Mesothelial cell of epicardium (in vitro differentiated cells): Measurements from ENCODE around the gene SLC9A5. TPM values are rescaled to one million over a fixed set of nuclear protein-coding genes. Genes with fewer than 3 reads are reported as not detected.

ENCODE experiments used
- DNase-seq, 2 experiments: peaks; one replicate each; pipeline ENCODE4 v3.0.0; 2021; ENCODE audit warnings: low spot score in 2 of 2; ENCODE audit not compliant: unreplicated experiment in 2 of 2
- H3K27ac Mint-ChIP-seq: 2 replicates; pipeline ENCODE4 v1.8.0; 2021; ENCODE audit warnings: mixed read lengths
- H3K27me3 Mint-ChIP-seq: 2 replicates; pipeline ENCODE4 v1.8.0; 2021; ENCODE audit warnings: low read depth, mixed read lengths
- H3K36me3 Mint-ChIP-seq: 2 replicates; pipeline ENCODE4 v1.8.0; 2021; ENCODE audit warnings: mixed read lengths
- H3K4me1 Mint-ChIP-seq: 2 replicates; pipeline ENCODE4 v1.8.0; 2021; ENCODE audit warnings: mixed read lengths
- H3K4me3 Mint-ChIP-seq: 2 replicates; pipeline ENCODE4 v1.8.0; 2021; ENCODE audit warnings: mild to moderate bottlenecking, moderate library complexity, mixed read lengths
- H3K9me3 Mint-ChIP-seq: 2 replicates; pipeline ENCODE4 v1.8.0; 2021; ENCODE audit warnings: mixed read lengths
- CTCF ChIP-seq: fragments of 200-600 bp; sonication (generic); IDR thresholded peaks from one replicate; pipeline ENCODE4 v1.5.0; 2021; ENCODE audit warnings: antibody characterized with exemption; ENCODE audit not compliant: unreplicated experiment
- total RNA-seq: library from RNA; stranded (reverse); gene quantifications from 3 replicates; pipeline ENCODE4 v1.2.1, GENCODE V29; 2021

Gene SLC9A5
- total RNA-seq, 1 donor from 2014 or later = 3.5 TPM

- peaks cover 30% of the 10 kb centered on the region for H3K4me1 Mint-ChIP-seq
- TF ChIP-seq CTCF = no peak
- no peaks in the 10 kb centered on the region for H3K36me3 Mint-ChIP-seq
- H3K4me3 Mint-ChIP-seq = peak overlapping the region; percentile 83
- H3K27me3 Mint-ChIP-seq = peaks cover 25% of the 10 kb centered on the region
- H3K9me3 Mint-ChIP-seq = no peaks in the 10 kb centered on the region
- H3K27ac Mint-ChIP-seq = no peak overlapping the region
- DNase-seq = no peak
Measured at GRCh38 chr16:67245186-67245585, 3.6 kb upstream of the SLC9A5 start.

- Mint-ChIP-seq H3K4me1 (peaks cover 30% of the 10 kb centered on the region), H3K27ac (no peak overlapping the region), H3K27me3 (peaks cover 30% of the 10 kb centered on the region), H3K4me3 (peak overlapping the region; percentile 83), H3K36me3 (no peaks in the 10 kb centered on the region), H3K9me3 (no peaks in the 10 kb centered on the region)
- no peak for TF ChIP-seq CTCF
- no peak for DNase-seq
Measured at GRCh38 chr16:67245674-67246080, 3.1 kb upstream of the SLC9A5 start.

GRCh38 chr16:67246081-67246755, 2.6 kb upstream of the SLC9A5 start:
- H3K4me1 Mint-ChIP-seq = peaks cover 29% of the 10 kb centered on the region
- no peaks in the 10 kb centered on the region for H3K36me3 Mint-ChIP-seq
- H3K9me3 Mint-ChIP-seq = no peaks in the 10 kb centered on the region
- H3K27ac Mint-ChIP-seq = peak overlapping the region; percentile 88
- peaks cover 35% of the 10 kb centered on the region for H3K27me3 Mint-ChIP-seq
- H3K4me3 Mint-ChIP-seq = peak overlapping the region; percentile 83
- TF ChIP-seq CTCF = peak; percentile 6
- peak; percentile 64 to 81 for DNase-seq

- Mint-ChIP-seq H3K9me3 (no peaks in the 10 kb centered on the region), H3K27me3 (peaks cover 39% of the 10 kb centered on the region), H3K36me3 (no peaks in the 10 kb centered on the region), H3K27ac (peak overlapping the region; percentile 88), H3K4me1 (peaks cover 25% of the 10 kb centered on the region), H3K4me3 (peak overlapping the region; percentile 83)
- peak in 1 of 2 experiments; percentile 64 for DNase-seq
- TF ChIP-seq CTCF = no peak
Measured at GRCh38 chr16:67246756-67247191, 2.0 kb upstream of the SLC9A5 start.

- Mint-ChIP-seq H3K27me3 (peaks cover 44% of the 10 kb centered on the region), H3K4me3 (peak within 1 kb of the TSS; percentile 83), H3K27ac (peak within 1 kb of the TSS; percentile 88), H3K4me1 (peaks cover 25% of the 10 kb centered on the region), H3K9me3 (no peaks in the 10 kb centered on the region), H3K36me3 (no peaks in the 10 kb centered on the region)
- TF ChIP-seq CTCF = no peak
- DNase-seq = peak; percentile 93 to 98
Measured at GRCh38 chr16:67247192-67248072, 1.3 kb upstream of the SLC9A5 start, which contains the start of gene FHOD1. Gene FHOD1, minus strand, starts transcription at chr16:67247481. Its CDS starts 71 bp downstream, at chr16:67247410.
